ENCODE results near the gene IL1F10. TPM values are rescaled to one million over a fixed set of nuclear protein-coding genes. Genes with fewer than 3 reads are reported as not detected.
A peak's percentile ranks its signal among the peaks of the same experiment; 100 is the strongest.

The IL1F10 gene, protein sequence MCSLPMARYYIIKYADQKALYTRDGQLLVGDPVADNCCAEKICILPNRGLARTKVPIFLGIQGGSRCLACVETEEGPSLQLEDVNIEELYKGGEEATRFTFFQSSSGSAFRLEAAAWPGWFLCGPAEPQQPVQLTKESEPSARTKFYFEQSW
- total RNA-seq (2014; rRNA removed; shearing (Covaris generic)): not detected in 2 replicates

DNA sequence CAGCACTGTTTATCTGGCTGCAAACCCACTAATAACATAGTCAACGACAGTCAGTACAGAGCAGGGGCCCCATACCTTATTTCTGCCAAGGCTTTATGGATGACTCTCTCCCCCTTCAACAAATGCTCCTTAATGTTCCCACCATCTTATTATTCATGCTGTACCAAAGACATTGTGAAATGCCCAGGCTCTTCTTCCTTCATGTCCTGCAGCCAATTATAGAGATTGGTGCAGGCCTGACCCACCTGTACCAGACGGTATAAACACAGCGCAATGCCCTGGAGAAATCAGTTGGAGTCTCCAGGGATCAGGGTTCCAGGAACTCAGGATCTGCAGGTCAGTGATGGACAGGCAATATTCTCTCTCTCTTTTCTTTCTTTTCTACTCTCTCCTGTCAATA is at the start of gene IL1F10:
TSS of gene IL1F10 (plus strand) at position 290 of the 400 bp plus-strand sequence. CDS start 4,769 bp downstream, outside the sequence.
- Histone ChIP-seq H3K27me3 (ENCODE audit: control insufficient read depth, insufficient read depth, low read length) (peaks cover 2% of the 10 kb centered on the region; the same call in 1 of the 2 replicates), H3K4me3 (ENCODE audit: insufficient read depth, low read depth, low read length) (no peak within 1 kb of the TSS), H3K36me3 (replicated peaks; ENCODE audit: control insufficient read depth, insufficient read depth, low read length) (no peaks in the 10 kb centered on the region)
- no peak for DNase-seq

DNA sequence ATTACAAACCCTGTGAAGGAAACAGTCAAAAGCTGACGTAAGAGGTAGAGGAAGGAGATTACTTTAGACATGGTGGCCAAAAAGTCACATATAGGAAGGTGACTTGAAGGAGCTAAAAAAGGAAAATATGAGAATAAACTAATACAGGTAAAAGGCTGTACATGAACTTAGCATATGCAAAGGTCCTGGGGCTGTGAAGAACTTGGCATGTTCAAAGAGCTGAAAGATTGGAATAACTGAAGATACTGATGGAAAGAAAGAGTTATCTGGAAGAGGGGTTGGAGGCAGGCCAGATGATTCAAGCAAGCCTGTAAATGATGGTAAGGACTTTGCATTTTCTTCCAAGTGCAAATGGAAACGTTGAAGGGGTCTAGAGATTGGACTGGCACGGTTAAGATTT is 49.3 kb upstream of the IL1F10 start:
- DNase-seq: no peak
- Histone ChIP-seq H3K36me3 (replicated peaks; ENCODE audit: control insufficient read depth, insufficient read depth, low read length) (no peaks in the 10 kb centered on the region), H3K4me3 (ENCODE audit: insufficient read depth, low read depth, low read length) (no peak overlapping the region), H3K27me3 (ENCODE audit: control insufficient read depth, insufficient read depth, low read length) (no peaks in the 10 kb centered on the region)

DNA sequence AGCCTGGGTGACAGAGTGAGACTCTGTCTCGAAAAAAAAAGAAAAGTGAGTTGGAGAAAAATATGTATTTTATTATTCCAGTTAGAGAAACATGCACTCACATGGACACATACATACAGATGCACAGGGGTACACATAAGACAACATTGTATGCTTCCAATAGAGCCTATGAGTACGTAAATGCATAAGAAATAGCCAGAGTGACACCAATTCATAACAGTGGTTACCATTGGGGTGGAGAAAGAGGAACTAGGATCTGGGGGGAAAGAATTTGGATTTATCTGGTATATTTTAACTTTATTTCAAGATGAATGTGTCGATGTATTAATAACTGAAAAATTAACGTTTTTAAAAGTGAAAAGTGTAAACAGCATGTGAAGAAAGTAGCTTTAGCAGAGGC is 46.5 kb upstream of the IL1F10 start:
- Histone ChIP-seq H3K36me3 (replicated peaks; ENCODE audit: control insufficient read depth, insufficient read depth, low read length) (no peaks in the 10 kb centered on the region), H3K27me3 (ENCODE audit: control insufficient read depth, insufficient read depth, low read length) (no peaks in the 10 kb centered on the region; the same call in 1 of the 2 replicates), H3K4me3 (ENCODE audit: insufficient read depth, low read depth, low read length) (no peak overlapping the region)
- no peak for DNase-seq

DNA sequence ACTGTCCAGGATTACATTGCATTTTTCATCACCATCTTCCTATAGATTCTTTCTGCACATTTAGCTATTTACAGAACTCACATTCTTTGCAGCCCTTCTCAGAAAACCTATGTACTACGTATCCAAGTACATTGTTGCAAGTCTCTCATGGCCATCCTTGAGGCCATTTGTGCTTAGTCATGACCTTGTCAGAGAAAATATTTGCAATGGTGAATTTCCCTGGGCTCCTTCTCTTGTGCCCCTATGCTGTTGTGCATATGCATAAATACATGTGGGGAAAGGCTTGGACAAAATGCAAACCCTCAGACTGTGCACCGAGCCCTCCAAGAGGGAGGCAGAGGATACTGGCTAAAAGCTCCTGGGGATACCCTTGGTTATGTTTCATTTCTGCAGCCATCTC is 43.0 kb upstream of the IL1F10 start:
- H3K36me3 ChIP-seq (replicated peaks; ENCODE audit: control insufficient read depth, insufficient read depth, low read length): no peaks in the 10 kb centered on the region
- H3K4me3 ChIP-seq (ENCODE audit: insufficient read depth, low read depth, low read length): no peak overlapping the region
- no peak for DNase-seq
- no peaks in the 10 kb centered on the region; the same call in 1 of the 2 replicates for H3K27me3 ChIP-seq (ENCODE audit: control insufficient read depth, insufficient read depth, low read length)

DNA sequence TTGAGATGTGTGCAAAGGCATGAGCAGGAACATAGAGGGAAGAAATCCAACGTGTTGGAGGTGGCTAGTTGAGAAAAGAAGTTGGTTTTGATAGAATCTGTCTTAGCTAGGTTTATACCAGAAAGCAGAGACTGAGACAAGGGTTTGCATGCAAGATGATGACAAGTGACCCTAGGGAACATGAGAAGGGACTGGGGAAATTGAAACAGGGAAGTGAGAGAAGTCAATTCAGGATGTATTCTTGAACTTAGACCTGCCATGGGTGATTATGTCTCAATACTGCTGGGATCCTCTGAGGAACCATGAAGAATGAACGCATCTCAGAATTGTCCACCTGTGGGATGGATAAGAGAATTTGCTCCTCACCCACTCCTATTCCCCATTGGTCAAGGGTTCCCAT is 42.0 kb upstream of the IL1F10 start:
- no peak for DNase-seq
- Histone ChIP-seq H3K27me3 (ENCODE audit: control insufficient read depth, insufficient read depth, low read length) (no peaks in the 10 kb centered on the region; the same call in 1 of the 2 replicates), H3K4me3 (ENCODE audit: insufficient read depth, low read depth, low read length) (no peak overlapping the region), H3K36me3 (replicated peaks; ENCODE audit: control insufficient read depth, insufficient read depth, low read length) (no peaks in the 10 kb centered on the region)

DNA sequence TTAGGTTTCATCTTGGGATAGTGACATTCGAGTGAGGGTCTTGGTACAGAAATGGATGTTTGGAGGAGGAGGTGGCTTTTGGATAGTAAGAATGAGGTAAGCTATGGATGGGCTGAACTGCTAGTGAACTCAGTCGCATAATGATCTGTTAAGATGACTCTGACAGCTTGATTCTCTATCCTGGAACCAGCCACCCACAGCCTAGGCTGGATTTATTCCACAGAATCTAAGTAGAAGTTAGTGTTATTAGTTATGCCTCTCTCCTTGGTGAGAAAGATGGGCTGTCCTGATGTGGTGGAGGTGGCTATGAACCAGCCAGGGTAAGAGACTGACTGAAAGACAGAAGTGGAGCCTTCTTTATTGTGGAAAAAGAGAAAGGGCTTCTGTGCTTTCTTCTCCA is 40.1 kb upstream of the IL1F10 start:
- DNase-seq: no peak
- Histone ChIP-seq H3K36me3 (replicated peaks; ENCODE audit: control insufficient read depth, insufficient read depth, low read length) (no peaks in the 10 kb centered on the region), H3K4me3 (ENCODE audit: insufficient read depth, low read depth, low read length) (no peak overlapping the region), H3K27me3 (ENCODE audit: control insufficient read depth, insufficient read depth, low read length) (no peaks in the 10 kb centered on the region; the same call in 1 of the 2 replicates)

DNA sequence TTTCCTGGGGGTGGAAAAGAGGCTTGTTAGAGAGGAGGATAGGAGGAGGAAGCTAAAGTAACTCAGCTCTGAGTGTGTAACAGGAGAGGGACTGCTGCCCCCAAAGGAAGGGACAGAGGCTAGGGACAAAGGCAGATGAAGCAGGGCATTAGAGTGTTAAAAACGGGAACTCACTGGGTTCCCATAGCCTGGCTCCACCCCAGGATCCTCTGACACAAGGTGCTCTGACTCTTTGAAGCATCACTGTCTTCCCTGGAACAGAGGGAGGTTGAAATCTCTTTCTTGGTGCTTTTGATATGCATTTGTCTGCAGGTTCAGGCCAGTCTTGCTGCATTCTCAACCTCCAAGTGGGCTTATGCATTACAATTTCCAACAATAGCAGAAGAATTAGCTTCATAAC is 39.7 kb upstream of the IL1F10 start:
- Histone ChIP-seq H3K27me3 (ENCODE audit: control insufficient read depth, insufficient read depth, low read length) (no peaks in the 10 kb centered on the region; the same call in 1 of the 2 replicates), H3K36me3 (replicated peaks; ENCODE audit: control insufficient read depth, insufficient read depth, low read length) (no peaks in the 10 kb centered on the region), H3K4me3 (ENCODE audit: insufficient read depth, low read depth, low read length) (no peak overlapping the region)
- DNase-seq: peak; percentile 10

DNA sequence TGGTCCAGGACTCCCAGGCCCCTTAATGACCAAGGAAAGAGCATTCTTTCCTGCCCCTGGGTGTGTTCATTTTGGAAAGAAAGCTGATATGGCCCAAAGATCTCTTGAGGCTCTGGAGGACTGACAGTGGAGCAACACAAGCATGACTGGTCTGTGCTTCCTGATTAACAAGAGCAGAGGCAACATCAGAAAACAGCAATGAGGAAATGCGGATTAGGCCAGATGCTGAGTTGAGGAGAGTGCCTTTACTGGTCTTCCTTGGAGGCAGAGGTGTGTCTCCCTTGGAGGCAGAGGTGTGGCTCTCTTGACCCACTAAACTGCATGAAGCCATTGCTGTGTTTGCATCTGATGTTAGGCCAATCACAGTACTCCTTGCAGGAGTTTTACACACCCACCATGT is 35.0 kb upstream of the IL1F10 start:
- no peak for DNase-seq
- Histone ChIP-seq H3K36me3 (replicated peaks; ENCODE audit: control insufficient read depth, insufficient read depth, low read length) (no peaks in the 10 kb centered on the region), H3K4me3 (ENCODE audit: insufficient read depth, low read depth, low read length) (no peak overlapping the region)

DNA sequence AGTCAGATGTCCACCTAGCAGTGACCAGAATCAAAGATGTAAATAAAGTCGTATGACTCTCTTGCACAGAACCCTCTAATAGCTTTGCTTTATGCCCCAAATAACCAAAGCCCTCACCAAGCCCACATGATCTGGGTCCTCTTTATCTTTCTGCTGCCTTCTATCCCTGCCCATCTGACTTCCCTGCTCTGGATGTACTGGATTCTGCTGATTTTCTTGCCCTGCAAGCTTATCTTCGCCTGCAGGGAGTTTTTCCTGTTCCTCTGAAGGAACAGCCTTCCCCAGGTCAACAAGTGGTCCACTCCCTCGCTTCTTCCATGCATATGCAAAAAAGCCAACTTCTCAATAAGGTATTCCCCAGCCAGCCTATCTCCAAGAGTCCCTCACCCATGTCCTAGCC is 33.8 kb upstream of the IL1F10 start:
- Histone ChIP-seq H3K27me3 (ENCODE audit: control insufficient read depth, insufficient read depth, low read length) (no peaks in the 10 kb centered on the region), H3K36me3 (replicated peaks; ENCODE audit: control insufficient read depth, insufficient read depth, low read length) (no peaks in the 10 kb centered on the region), H3K4me3 (ENCODE audit: insufficient read depth, low read depth, low read length) (no peak overlapping the region)
- DNase-seq: no peak

More for the DNA sequence above, 35.0 kb upstream of the IL1F10 start:
- no peaks in the 10 kb centered on the region; the same call in 1 of the 2 replicates for H3K27me3 ChIP-seq (ENCODE audit: control insufficient read depth, insufficient read depth, low read length)

DNA sequence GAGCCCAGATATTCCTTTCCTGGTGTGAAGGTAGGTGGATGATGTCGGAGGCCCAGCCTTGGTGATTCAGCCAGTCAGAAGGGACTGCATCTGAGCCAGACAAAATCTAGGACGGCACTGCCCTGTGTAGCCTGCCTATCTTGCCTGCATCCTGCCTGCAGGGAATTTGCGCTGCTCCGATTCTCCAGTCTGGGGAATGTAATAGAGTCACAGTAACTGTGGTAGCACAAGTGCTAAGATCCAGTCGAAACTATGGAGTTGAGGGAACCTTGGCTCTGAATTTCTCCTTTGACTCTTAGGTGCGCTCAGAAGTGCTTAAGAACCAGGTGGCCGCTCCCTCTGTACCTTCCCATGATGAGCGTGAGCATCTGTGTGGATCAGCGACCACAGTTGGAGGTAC is 31.0 kb upstream of the IL1F10 start:
- DNase-seq: no peak
- Histone ChIP-seq H3K36me3 (replicated peaks; ENCODE audit: control insufficient read depth, insufficient read depth, low read length) (no peaks in the 10 kb centered on the region), H3K4me3 (ENCODE audit: insufficient read depth, low read depth, low read length) (no peak overlapping the region), H3K27me3 (ENCODE audit: control insufficient read depth, insufficient read depth, low read length) (no peaks in the 10 kb centered on the region)

DNA sequence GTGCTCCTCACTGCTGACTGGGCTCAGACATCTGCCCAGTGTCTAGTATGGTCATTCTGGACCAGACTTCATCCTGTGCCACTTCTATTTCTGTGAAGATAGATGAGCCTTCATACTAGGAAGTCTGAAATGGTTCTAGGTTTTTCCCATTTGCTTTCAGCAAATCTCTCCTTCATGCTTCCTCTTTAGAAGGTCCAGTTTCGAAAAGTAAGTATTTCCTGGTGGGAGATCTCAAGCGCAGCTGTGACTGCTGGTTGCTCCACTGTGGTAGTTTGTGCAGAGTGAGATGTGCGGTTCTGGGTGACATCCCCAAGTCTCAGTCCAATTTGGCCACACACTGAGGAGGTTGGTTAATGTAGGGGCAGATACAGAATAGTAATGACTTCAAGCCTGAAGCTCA is 29.5 kb upstream of the IL1F10 start:
- DNase-seq: no peak
- Histone ChIP-seq H3K4me3 (ENCODE audit: insufficient read depth, low read depth, low read length) (no peak overlapping the region), H3K27me3 (ENCODE audit: control insufficient read depth, insufficient read depth, low read length) (no peaks in the 10 kb centered on the region), H3K36me3 (replicated peaks; ENCODE audit: control insufficient read depth, insufficient read depth, low read length) (no peaks in the 10 kb centered on the region)

DNA sequence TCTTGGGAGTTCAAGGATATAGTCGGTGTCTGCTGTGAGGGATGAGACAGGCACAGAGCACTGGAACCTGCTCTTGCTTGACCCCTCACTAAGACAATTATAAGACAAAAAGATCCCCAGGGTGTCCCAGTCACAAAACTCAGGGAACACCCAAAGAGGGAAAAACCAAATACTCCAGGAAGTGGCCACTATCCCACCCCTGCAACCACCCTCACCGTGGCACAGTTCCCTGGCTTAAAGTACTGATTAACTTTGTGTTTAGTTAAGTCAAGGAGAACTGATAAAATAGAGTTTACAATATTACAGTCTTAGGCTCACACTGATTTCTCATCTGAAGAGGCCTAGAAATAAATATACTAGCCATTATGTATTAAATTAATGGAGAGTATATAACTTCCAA is 28.6 kb upstream of the IL1F10 start:
- Histone ChIP-seq H3K27me3 (ENCODE audit: control insufficient read depth, insufficient read depth, low read length) (no peaks in the 10 kb centered on the region), H3K4me3 (ENCODE audit: insufficient read depth, low read depth, low read length) (no peak overlapping the region), H3K36me3 (replicated peaks; ENCODE audit: control insufficient read depth, insufficient read depth, low read length) (no peaks in the 10 kb centered on the region)
- DNase-seq: no peak

DNA sequence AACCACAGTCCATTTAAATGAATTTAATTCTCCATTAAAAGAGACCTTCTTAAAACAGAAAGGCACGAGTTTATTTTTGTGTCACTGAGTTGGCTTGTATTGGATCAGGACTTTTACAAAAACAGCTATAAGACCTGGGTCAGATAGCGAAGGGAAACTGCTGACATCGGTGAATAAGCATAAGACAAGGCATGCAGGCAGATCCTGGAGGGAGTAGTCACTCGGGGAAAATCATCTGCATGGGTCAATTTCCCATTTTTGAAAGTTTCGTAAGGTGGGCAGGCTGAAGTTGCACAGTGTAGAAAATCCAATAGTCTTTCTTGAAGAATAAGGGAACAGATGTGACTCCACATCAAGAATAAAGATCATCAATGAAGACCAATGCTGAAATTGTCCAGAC is 28.1 kb upstream of the IL1F10 start:
- no peaks in the 10 kb centered on the region for H3K36me3 ChIP-seq (replicated peaks; ENCODE audit: control insufficient read depth, insufficient read depth, low read length)

DNA sequence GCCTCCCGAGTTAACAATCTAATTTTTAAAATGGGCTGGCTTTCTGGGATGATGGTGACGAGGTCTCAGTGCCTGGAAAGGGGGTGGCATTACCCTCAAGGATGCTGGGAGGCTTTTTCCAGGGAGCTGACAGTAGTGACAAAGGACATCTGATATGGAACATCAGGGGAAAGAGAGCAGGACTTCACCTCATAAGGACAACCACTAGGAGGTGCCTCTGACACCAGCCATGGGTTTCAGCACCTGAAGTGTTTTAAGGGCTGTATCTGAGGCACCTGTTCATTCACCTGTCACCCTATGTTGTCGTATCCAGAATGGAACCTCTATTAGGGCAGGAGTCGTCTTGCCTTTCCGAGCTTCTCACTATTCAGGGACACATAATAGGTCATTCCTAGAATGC is 25.9 kb upstream of the IL1F10 start:
- Histone ChIP-seq H3K4me3 (ENCODE audit: insufficient read depth, low read depth, low read length) (no peak overlapping the region), H3K36me3 (replicated peaks; ENCODE audit: control insufficient read depth, insufficient read depth, low read length) (no peaks in the 10 kb centered on the region), H3K27me3 (ENCODE audit: control insufficient read depth, insufficient read depth, low read length) (no peaks in the 10 kb centered on the region)
- peak; percentile 39 for DNase-seq

More for the DNA sequence above, 28.1 kb upstream of the IL1F10 start:
- no peak for DNase-seq
- Histone ChIP-seq H3K4me3 (ENCODE audit: insufficient read depth, low read depth, low read length) (no peak overlapping the region), H3K27me3 (ENCODE audit: control insufficient read depth, insufficient read depth, low read length) (no peaks in the 10 kb centered on the region)

DNA sequence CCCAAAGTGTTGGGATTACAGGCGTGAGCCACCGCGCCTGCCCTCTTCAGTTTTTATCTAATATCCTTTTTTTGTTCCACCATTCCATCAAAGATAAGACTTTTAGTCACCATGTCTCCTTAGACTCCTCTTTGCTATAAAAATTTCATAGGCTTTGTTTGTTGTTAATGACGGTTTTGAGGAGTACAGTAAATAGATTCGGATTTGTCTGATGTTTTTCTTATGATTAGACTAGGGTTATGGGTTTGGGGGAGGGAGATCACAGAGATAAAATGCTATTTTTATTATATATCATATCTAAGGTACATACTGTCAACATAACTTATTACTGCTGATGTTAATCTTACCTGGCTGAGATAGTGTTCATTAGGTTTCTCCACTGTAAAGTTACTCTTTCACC is 21.3 kb upstream of the IL1F10 start:
- Histone ChIP-seq H3K27me3 (ENCODE audit: control insufficient read depth, insufficient read depth, low read length) (no peaks in the 10 kb centered on the region), H3K4me3 (ENCODE audit: insufficient read depth, low read depth, low read length) (no peak overlapping the region), H3K36me3 (replicated peaks; ENCODE audit: control insufficient read depth, insufficient read depth, low read length) (no peaks in the 10 kb centered on the region)
- no peak for DNase-seq
